OCI-LY7 (cell line): ENCODE data around the gene SLCO1C1. TPM values are rescaled to one million over a fixed set of nuclear protein-coding genes. Genes with fewer than 3 reads are reported as not detected.
"Not testable (repeated sequence)": the region's sequence is repeated elsewhere in the genome, so short reads cannot be mapped to it uniquely, and the experiment has no call there.

Source experiments
- BruUV-seq: library from RNA; stranded (reverse); fragments of 400-500 nt; replicated peaks from 2 replicates; lab custom pipeline; 2021; lab: Mats Ljungman, UMichigan
- CTCF ChIA-PET: fragments of 300-600 bp; sonication (Branson Sonifier 250); formaldehyde crosslinking; loops from one replicate; lab custom pipeline; 2022; ENCODE audit warnings: antibody characterized with exemption; ENCODE audit not compliant: unreplicated experiment; lab: Charles Lee
- POLR2A ChIA-PET: fragments of 300-600 bp; sonication (Branson Sonifier 250); formaldehyde crosslinking; loops from one replicate; lab custom pipeline; 2022; ENCODE audit warnings: antibody characterized with exemption; lab: Charles Lee
- DNase-seq: peaks from one replicate; pipeline ENCODE4 v3.0.0-alpha.2; 2015; ENCODE audit warnings: low spot score
- H2AFZ ChIP-seq: fragments of 200-600 bp; sonication (generic), shearing (Covaris generic); 2 replicates; pipeline ENCODE4 v1.6.1; 2014; ENCODE audit warnings: mild to moderate bottlenecking, antibody characterized with exemption, low read length, moderate library complexity
- H3K27ac ChIP-seq: fragments of 200-600 bp; sonication (generic); 2 replicates; pipeline ENCODE4 v1.5.1; 2014; ENCODE audit warnings: mixed run types, low read depth, mild to moderate bottlenecking, moderate library complexity, low read length, inconsistent platforms; ENCODE audit not compliant: poor library complexity, severe bottlenecking
- H3K36me3 ChIP-seq: fragments of 200-600 bp; sonication (generic); 2 replicates; pipeline ENCODE4 v1.6.1; 2014; ENCODE audit warnings: mild to moderate bottlenecking, antibody characterized with exemption, low read length, moderate library complexity, mixed read lengths; ENCODE audit not compliant: insufficient read depth
- H3K4me1 ChIP-seq: fragments of 200-600 bp; sonication (generic); 2 replicates; pipeline ENCODE4 v1.5.1; 2014; ENCODE audit warnings: mild to moderate bottlenecking, low read length; ENCODE audit not compliant: insufficient read depth, poor library complexity, severe bottlenecking
- H3K4me2 ChIP-seq: fragments of 200-600 bp; sonication (generic); 2 replicates; pipeline ENCODE4 v1.6.1; 2014; ENCODE audit warnings: mild to moderate bottlenecking, low read length
- H3K4me3 ChIP-seq: fragments of 200-600 bp; sonication (generic); 2 replicates; pipeline ENCODE4 v1.5.1; 2014; ENCODE audit warnings: mild to moderate bottlenecking, low read depth, low read length; ENCODE audit not compliant: poor library complexity, severe bottlenecking
- H3K79me2 ChIP-seq: fragments of 200-600 bp; sonication (generic); 2 replicates; pipeline ENCODE4 v1.6.1; 2016; ENCODE audit warnings: low read depth, mild to moderate bottlenecking, low read length, moderate library complexity, mixed read lengths; ENCODE audit not compliant: insufficient read depth
- H3K9me2 ChIP-seq: fragments of 200-600 bp; sonication (generic); 2 replicates; pipeline ENCODE4 v1.6.1; 2016; ENCODE audit warnings: mild to moderate bottlenecking, low read length, mixed read lengths; ENCODE audit not compliant: insufficient read depth
- H3K9me3 ChIP-seq: fragments of 200-600 bp; sonication (generic); 2 replicates; pipeline ENCODE4 v1.6.1; 2014; ENCODE audit warnings: mild to moderate bottlenecking, mixed run types, low read length, mixed read lengths
- H4K20me1 ChIP-seq: fragments of 200-600 bp; sonication (generic); 2 replicates; pipeline ENCODE4 v1.6.1; 2014; ENCODE audit warnings: mild to moderate bottlenecking, antibody characterized with exemption, low read length, moderate library complexity, mixed read lengths; ENCODE audit not compliant: insufficient read depth
- EZH2phosphoT487 ChIP-seq: fragments of 200-600 bp; sonication (generic); IDR thresholded peaks from 2 replicates; pipeline ENCODE4 v1.6.1; 2018; ENCODE audit warnings: low read depth, borderline replicate concordance, mild to moderate bottlenecking, mixed run types, antibody characterized with exemption, low read length, moderate library complexity, mixed read lengths
- intact Hi-C: fragments of 100-400 bp; cut with micrococcal nuclease; formaldehyde crosslinking; loops from one replicate; pipeline ENCODE4 v1.10.0; 2022; ENCODE audit not compliant: unreplicated experiment
- total RNA-seq, 2 experiments: library from RNA; depleted of rRNA in 1 of 2; stranded (reverse); fragments of >200 nt in 1 of 2; shearing (Covaris generic) in 1 of 2; gene quantifications; 2 replicates each; pipeline ENCODE4 v1.2.3, GENCODE V29; 2014 to 2022
- TF ChIP-seq, protein P1 (sequence below): fragments of 200-600 bp; sonication (generic); conservative IDR thresholded peaks from 2 replicates; pipeline ENCODE4 v1.5.1; 2014; ENCODE audit warnings: mild to moderate bottlenecking, antibody characterized with exemption, low read length, moderate library complexity, mixed read lengths

Gene SLCO1C1
- total RNA-seq, 2 experiments from 2014 or later, result not detected

DNA sequence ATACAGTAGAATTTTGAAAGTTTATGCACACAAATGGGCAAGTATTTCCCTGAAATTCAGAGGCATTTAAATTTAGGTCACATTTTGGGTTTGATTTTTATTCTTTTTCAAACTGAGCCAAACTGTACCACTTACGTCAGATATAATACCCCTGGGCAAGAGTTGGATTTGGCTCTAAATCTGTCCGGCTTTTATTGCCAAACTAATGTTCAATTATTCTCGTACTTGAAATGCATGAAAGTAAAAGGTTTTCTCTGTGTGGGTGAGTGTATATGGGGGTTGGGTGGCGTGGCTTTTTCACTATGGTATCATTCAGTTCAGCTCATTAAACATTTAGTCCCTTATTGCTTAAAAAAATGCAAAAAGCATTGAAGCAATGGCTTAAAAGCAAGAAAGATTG, 55.9 kb downstream of the SLCO1C1 start:
- CTCF ChIA-PET, result no interaction called here
- no peaks in the 10 kb centered on the region for H3K4me1 ChIP-seq
- no peak overlapping the region for H2AFZ ChIP-seq
- no peaks in the 10 kb centered on the region for H3K9me3 ChIP-seq
- H3K4me3 ChIP-seq, result no peak overlapping the region
- H3K27ac ChIP-seq, result no peak overlapping the region
- TF ChIP-seq, protein P1, sequence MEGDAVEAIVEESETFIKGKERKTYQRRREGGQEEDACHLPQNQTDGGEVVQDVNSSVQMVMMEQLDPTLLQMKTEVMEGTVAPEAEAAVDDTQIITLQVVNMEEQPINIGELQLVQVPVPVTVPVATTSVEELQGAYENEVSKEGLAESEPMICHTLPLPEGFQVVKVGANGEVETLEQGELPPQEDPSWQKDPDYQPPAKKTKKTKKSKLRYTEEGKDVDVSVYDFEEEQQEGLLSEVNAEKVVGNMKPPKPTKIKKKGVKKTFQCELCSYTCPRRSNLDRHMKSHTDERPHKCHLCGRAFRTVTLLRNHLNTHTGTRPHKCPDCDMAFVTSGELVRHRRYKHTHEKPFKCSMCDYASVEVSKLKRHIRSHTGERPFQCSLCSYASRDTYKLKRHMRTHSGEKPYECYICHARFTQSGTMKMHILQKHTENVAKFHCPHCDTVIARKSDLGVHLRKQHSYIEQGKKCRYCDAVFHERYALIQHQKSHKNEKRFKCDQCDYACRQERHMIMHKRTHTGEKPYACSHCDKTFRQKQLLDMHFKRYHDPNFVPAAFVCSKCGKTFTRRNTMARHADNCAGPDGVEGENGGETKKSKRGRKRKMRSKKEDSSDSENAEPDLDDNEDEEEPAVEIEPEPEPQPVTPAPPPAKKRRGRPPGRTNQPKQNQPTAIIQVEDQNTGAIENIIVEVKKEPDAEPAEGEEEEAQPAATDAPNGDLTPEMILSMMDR, result no peak
- no peak for TF ChIP-seq EZH2phosphoT487
- POLR2A ChIA-PET, result no interaction called here
- intact Hi-C loops, result no loop called here
- no peaks in the 10 kb centered on the region for H4K20me1 ChIP-seq
- H3K4me2 ChIP-seq, result no peak overlapping the region
- no peaks in the 10 kb centered on the region for H3K36me3 ChIP-seq
- no TSS peak for BruUV-seq
- no peaks in the 10 kb centered on the region for H3K79me2 ChIP-seq
- H3K9me2 ChIP-seq, result no peaks in the 10 kb centered on the region
- no peak for DNase-seq

DNA sequence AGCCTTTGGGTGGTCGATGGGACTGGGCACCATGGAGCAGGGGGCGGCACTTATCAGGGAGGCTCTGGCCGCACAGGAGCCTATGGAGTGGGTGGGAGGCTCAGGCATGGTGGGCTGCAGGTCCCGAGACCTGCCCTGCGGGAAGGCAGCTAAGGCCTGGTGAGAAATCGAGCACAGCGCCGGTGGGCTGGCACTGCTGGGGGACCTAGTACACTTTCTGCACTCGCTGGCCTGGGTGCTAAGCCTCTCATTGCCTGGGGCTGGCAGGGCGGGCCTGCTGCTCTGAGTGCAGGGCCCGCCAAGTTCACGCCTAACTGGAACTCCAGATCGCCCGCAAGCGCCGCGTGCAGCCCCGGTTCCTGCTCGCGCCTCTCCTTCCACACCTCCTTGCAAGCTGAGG, 82.3 kb downstream of the SLCO1C1 start:
- Histone ChIP-seq H3K79me2 (no peaks in the 10 kb centered on the region), H3K36me3 (no peaks in the 10 kb centered on the region), H4K20me1 (no peaks in the 10 kb centered on the region), H2AFZ (no peak overlapping the region), H3K4me2 (no peak overlapping the region), H3K27ac (no peak overlapping the region), H3K9me3 (no peaks in the 10 kb centered on the region), H3K4me3 (no peak overlapping the region), H3K9me2 (no peaks in the 10 kb centered on the region), H3K4me1 (no peaks in the 10 kb centered on the region)
- intact Hi-C loops, result no loop called here
- BruUV-seq, result no TSS peak
- TF ChIP-seq, protein P1, result no peak
- no peak for TF ChIP-seq EZH2phosphoT487
- ChIA-PET CTCF (no interaction called here), POLR2A (interaction anchor here (0.5 to 0.7 kb wide), 2 partner anchors 11 to 86 kb away, joined by 3 to 4 read pairs; no protein-coding TSS in a partner anchor)
- no peak for DNase-seq

DNA sequence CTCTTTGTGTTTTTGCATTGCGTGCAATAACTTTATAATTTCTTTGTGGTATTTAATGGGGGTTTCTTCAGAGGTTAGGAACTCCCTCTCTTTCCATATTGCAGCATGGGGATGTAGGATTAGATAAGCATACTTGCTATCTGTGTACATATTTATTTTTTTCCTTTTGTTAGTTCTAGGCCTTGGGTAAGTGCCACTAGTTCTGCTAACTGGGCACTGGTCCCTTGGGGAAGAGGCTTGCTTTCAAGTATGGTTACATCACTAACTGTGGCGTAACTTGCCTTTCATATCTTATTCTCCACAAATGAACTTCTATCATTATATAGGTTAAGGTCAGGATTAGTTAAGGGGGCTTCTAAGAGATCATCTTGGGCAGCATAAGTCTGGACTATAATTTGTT, 83.8 kb downstream of the SLCO1C1 start:
- CTCF ChIA-PET, result no interaction called here
- Histone ChIP-seq H3K79me2 (no peaks in the 10 kb centered on the region), H3K4me1 (no peaks in the 10 kb centered on the region), H3K4me3 (no peak overlapping the region), H2AFZ (no peak overlapping the region), H3K9me3 (no peaks in the 10 kb centered on the region), H3K27ac (no peak overlapping the region), H4K20me1 (no peaks in the 10 kb centered on the region), H3K9me2 (no peaks in the 10 kb centered on the region), H3K36me3 (no peaks in the 10 kb centered on the region), H3K4me2 (no peak overlapping the region)
- TF ChIP-seq EZH2phosphoT487, result no peak
- TF ChIP-seq, protein P1, result no peak
- no peak for DNase-seq
- BruUV-seq, result no TSS peak
- POLR2A ChIA-PET, result no interaction called here
- intact Hi-C loops, result no loop called here

DNA sequence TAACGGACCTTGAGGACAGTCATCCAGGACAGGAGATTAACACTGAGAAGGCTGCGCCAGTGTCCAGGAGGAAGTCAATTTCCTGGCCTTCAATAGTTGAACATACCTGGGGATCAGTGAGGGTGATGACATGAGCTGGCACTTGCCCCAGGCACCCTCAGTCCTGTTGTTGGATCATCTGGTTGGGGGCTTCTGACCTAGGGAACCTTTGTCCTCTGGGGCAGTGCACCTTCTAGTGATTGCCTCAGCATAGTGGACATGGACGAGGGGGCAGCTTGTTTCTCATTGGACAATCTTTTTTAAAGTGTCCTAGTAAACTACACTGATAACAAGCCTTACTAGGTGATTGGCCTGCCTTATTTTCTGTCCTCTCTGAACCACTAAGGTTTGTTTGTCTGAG, 84.8 kb downstream of the SLCO1C1 start:
- H3K27ac ChIP-seq, DNase-seq, H3K4me1 ChIP-seq, H3K9me2 ChIP-seq, BruUV-seq, H4K20me1 ChIP-seq, H3K4me2 ChIP-seq, intact Hi-C loops, H3K79me2 ChIP-seq, H3K9me3 ChIP-seq, CTCF ChIA-PET, H2AFZ ChIP-seq, H3K36me3 ChIP-seq, H3K4me3 ChIP-seq: not testable (repeated sequence)
- POLR2A ChIA-PET, result interaction anchor here (0.5 kb wide), 1 partner anchor 283 kb away, joined by 5 read pairs; no protein-coding TSS in a partner anchor
